H1 (cell line): ENCODE results near the gene SLC2A4. TPM values are rescaled to one million over a fixed set of nuclear protein-coding genes. Genes with fewer than 3 reads are reported as not detected.

Experiments used
- CTCF ChIA-PET: fragments of 300-600 bp; sonication (Branson Sonifier 250); formaldehyde crosslinking; loops from one replicate; lab custom pipeline; 2021; ENCODE audit not compliant: partially characterized antibody; lab: Charles Lee
- POLR2A ChIA-PET: fragments of 300-600 bp; sonication (Branson Sonifier 250); formaldehyde crosslinking; loops from one replicate; lab custom pipeline; 2021; ENCODE audit warnings: inconsistent platforms; ENCODE audit not compliant: partially characterized antibody; lab: Charles Lee
- DNase-seq, 2 experiments: peaks; one replicate each; pipeline versions ENCODE4 v3.0.0 to v3.0.0-alpha.2; 2010 to 2022; ENCODE audit warnings: low spot score in 2 of 2, low read depth in 1 of 2, mixed read lengths in 1 of 2
- FAIRE-seq: peaks from 2 replicates; lab custom pipeline; 2011; peaks lifted over from hg19 to GRCh38; lab: Jason Lieb, UNC
- H2AFZ ChIP-seq: 2 replicates; pipeline ENCODE4 v1.8.1; 2012; ENCODE audit warnings: low read length, inconsistent platforms
- H2AK5ac ChIP-seq: 2 replicates; pipeline ENCODE4 v1.6.1; 2013; ENCODE audit warnings: low read depth, low read length
- H2BK120ac ChIP-seq: replicated peaks from 2 replicates; pipeline ENCODE3; 2013; ENCODE audit warnings: low read depth, low read length, inconsistent platforms
- H2BK12ac ChIP-seq: 2 replicates; pipeline ENCODE4 v1.6.1; 2013; ENCODE audit warnings: low read depth, low read length
- H2BK15ac ChIP-seq: 2 replicates; pipeline ENCODE4 v1.6.1; 2013; ENCODE audit warnings: low read length
- H2BK20ac ChIP-seq: 2 replicates; pipeline ENCODE4 v1.6.1; 2013; ENCODE audit warnings: low read length
- H2BK5ac ChIP-seq: 2 replicates; pipeline ENCODE4 v1.6.1; 2013; ENCODE audit warnings: low read depth, low read length
- H3K14ac ChIP-seq: 2 replicates; pipeline ENCODE4 v1.6.1; 2013; ENCODE audit warnings: inconsistent platforms; ENCODE audit not compliant: insufficient read length
- H3K18ac ChIP-seq: 2 replicates; pipeline ENCODE4 v1.6.1; 2013; ENCODE audit warnings: low read length; ENCODE audit errors: extremely low read depth
- H3K23ac ChIP-seq: 2 replicates; pipeline ENCODE4 v1.6.1; 2013; ENCODE audit warnings: inconsistent platforms; ENCODE audit not compliant: insufficient read length
- H3K23me2 ChIP-seq: 2 replicates; pipeline ENCODE4 v1.6.1; 2013; ENCODE audit warnings: low read depth, low read length
- H3K27ac ChIP-seq: 2 replicates; pipeline ENCODE4 v1.6.1; 2011; ENCODE audit warnings: low read depth, low read length, inconsistent platforms
- H3K27me3 ChIP-seq, 4 experiments: replicated peaks in 1 of 4; 1 replicate in 1 of 4; 2 replicates in 3 of 4; pipeline versions ENCODE4 v1.6.1 to v1.8.1; 2011 to 2013; ENCODE audit warnings: low read length in 3 of 4, mild to moderate bottlenecking in 3 of 4, inconsistent platforms in 2 of 4, mixed read lengths in 2 of 4, moderate library complexity in 1 of 4; ENCODE audit not compliant: control insufficient read depth in 3 of 4, insufficient read depth in 3 of 4; ENCODE audit errors: extremely low read depth in 1 of 4
- H3K36me3 ChIP-seq, 4 experiments: 2 replicates each; pipeline versions ENCODE4 v1.6.1 to v1.8.1; 2011 to 2013; ENCODE audit warnings: mild to moderate bottlenecking in 4 of 4, low read length in 3 of 4, moderate library complexity in 2 of 4, control low read depth in 1 of 4, inconsistent platforms in 1 of 4; ENCODE audit not compliant: insufficient read depth in 4 of 4, control insufficient read depth in 2 of 4
- H3K4ac ChIP-seq: replicated peaks from 2 replicates; pipeline ENCODE3; 2013; ENCODE audit warnings: low read length, low read depth, mixed read lengths, inconsistent platforms; ENCODE audit not compliant: insufficient read length
- H3K4me1 ChIP-seq, 4 experiments: replicated peaks in 1 of 4; 1 replicate in 1 of 4; 2 replicates in 3 of 4; pipeline versions ENCODE4 v1.6.1 to v1.8.1; 2011 to 2013; ENCODE audit warnings: low read length in 3 of 4, inconsistent platforms in 2 of 4, mixed read lengths in 1 of 4; ENCODE audit not compliant: insufficient read depth in 4 of 4, control insufficient read depth in 3 of 4
- H3K4me2 ChIP-seq, 2 experiments: 2 replicates each; pipeline versions ENCODE4 v1.6.1 to v1.8.1; 2011 to 2013; ENCODE audit warnings: low read depth in 2 of 2, low read length in 2 of 2, control low read depth in 1 of 2, inconsistent platforms in 1 of 2, mild to moderate bottlenecking in 1 of 2; ENCODE audit not compliant: insufficient read depth in 1 of 2
- H3K4me3 ChIP-seq, 4 experiments: fragments of 200-600, 300-600 bp in 1 of 4; sonication (generic), shearing (Covaris generic), sonication (Bioruptor Twin) in 1 of 4; 2 replicates each; pipeline versions ENCODE4 v1.5.1 to v1.8.1; 2011 to 2016; ENCODE audit warnings: low read length in 4 of 4, low read depth in 3 of 4, control low read depth in 2 of 4, inconsistent platforms in 2 of 4, mild to moderate bottlenecking in 2 of 4, mixed read lengths in 1 of 4, moderate library complexity in 1 of 4; ENCODE audit not compliant: insufficient read depth in 2 of 4; ENCODE audit errors: extremely low read depth in 1 of 4
- H3K56ac ChIP-seq: replicated peaks from 2 replicates; pipeline ENCODE3; 2013; ENCODE audit warnings: low read depth, mild to moderate bottlenecking, mixed read lengths, low read length, inconsistent platforms; ENCODE audit not compliant: insufficient read length
- H3K79me1 ChIP-seq: 2 replicates; pipeline ENCODE4 v1.6.1; 2013; ENCODE audit warnings: low read depth, low read length, control low read depth
- H3K79me2 ChIP-seq, 2 experiments: 2 replicates each; pipeline versions ENCODE4 v1.6.1 to v1.8.1; 2012 to 2013; ENCODE audit warnings: low read length in 2 of 2, mild to moderate bottlenecking in 2 of 2, inconsistent platforms in 1 of 2; ENCODE audit not compliant: insufficient read depth in 2 of 2, control insufficient read depth in 1 of 2
- H3K9ac ChIP-seq, 4 experiments: replicated peaks in 1 of 4; 1 replicate in 1 of 4; 2 replicates in 3 of 4; pipeline versions ENCODE4 v1.6.1 to v1.8.1; 2011 to 2013; ENCODE audit warnings: low read depth in 3 of 4, low read length in 3 of 4, control low read depth in 2 of 4, mild to moderate bottlenecking in 2 of 4, moderate library complexity in 2 of 4, inconsistent platforms in 1 of 4; ENCODE audit errors: extremely low read depth in 1 of 4
- H3K9me3 ChIP-seq, 2 experiments: 2 replicates each; pipeline versions ENCODE4 v1.6.1 to v1.8.1; 2012 to 2013; ENCODE audit warnings: mild to moderate bottlenecking in 2 of 2, moderate library complexity in 2 of 2, control low read depth in 1 of 2, inconsistent platforms in 1 of 2, low read depth in 1 of 2, low read length in 1 of 2, mixed read lengths in 1 of 2; ENCODE audit not compliant: insufficient read depth in 2 of 2
- H4K20me1 ChIP-seq, 2 experiments: replicated peaks in 1 of 2; 2 replicates each; pipeline versions ENCODE3 to v1.8.1; 2011 to 2013; ENCODE audit warnings: inconsistent platforms in 2 of 2, low read length in 2 of 2, mild to moderate bottlenecking in 1 of 2; ENCODE audit not compliant: insufficient read depth in 2 of 2, control insufficient read depth in 1 of 2
- H4K5ac ChIP-seq: 2 replicates; pipeline ENCODE4 v1.6.1; 2013; ENCODE audit warnings: low read length, low read depth, mixed read lengths, inconsistent platforms; ENCODE audit not compliant: insufficient read length
- H4K8ac ChIP-seq: 2 replicates; pipeline ENCODE4 v1.8.0; 2013; ENCODE audit warnings: mild to moderate bottlenecking, moderate library complexity, low read length, inconsistent platforms; ENCODE audit not compliant: insufficient read depth; ENCODE audit errors: extremely low read depth
- H4K91ac ChIP-seq: replicated peaks from 2 replicates; pipeline ENCODE3; 2013; ENCODE audit warnings: low read length, mixed read lengths, inconsistent platforms; ENCODE audit not compliant: insufficient read length
- CBX5 ChIP-seq: fragments of 300-800, 300-1000 bp; sonication (generic); IDR thresholded peaks from 2 replicates; pipeline ENCODE4 v1.7.1; 2016; ENCODE audit warnings: antibody characterized with exemption, low read length, low read depth
- CHD1 ChIP-seq: IDR thresholded peaks from 2 replicates; pipeline ENCODE4 v1.6.1; 2012; ENCODE audit warnings: low read depth, low read length, improper control_type of control experiment
- E2F6 ChIP-seq: IDR thresholded peaks from 2 replicates; pipeline ENCODE4 v1.6.1; 2012; ENCODE audit warnings: inconsistent platforms
- GABPA ChIP-seq: IDR thresholded peaks from 2 replicates; pipeline ENCODE4 v1.6.1; 2011; ENCODE audit warnings: mild to moderate bottlenecking, low read length, moderate library complexity, borderline replicate concordance; ENCODE audit not compliant: insufficient read depth
- GTF2F1 ChIP-seq: IDR thresholded peaks from 2 replicates; pipeline ENCODE4 v1.6.1; 2012; ENCODE audit warnings: low read depth, low read length, improper control_type of control experiment, borderline replicate concordance
- MAX ChIP-seq: IDR thresholded peaks from 2 replicates; pipeline ENCODE4 v1.6.1; 2012; ENCODE audit warnings: inconsistent platforms
- NANOG ChIP-seq: IDR thresholded peaks from 2 replicates; pipeline ENCODE4 v1.6.1; 2011; ENCODE audit warnings: low read length, low read depth, mild to moderate bottlenecking, inconsistent platforms; ENCODE audit not compliant: insufficient read depth, poor library complexity, severe bottlenecking
- SAP30 ChIP-seq: fragments of 300-600 bp; sonication (generic); IDR thresholded peaks from 2 replicates; pipeline ENCODE4 v1.7.1; 2012; ENCODE audit warnings: low read length, moderate library complexity, mild to moderate bottlenecking, inconsistent platforms; ENCODE audit not compliant: insufficient read depth, insufficient replicate concordance
- SP2 ChIP-seq: IDR thresholded peaks from 2 replicates; pipeline ENCODE4 v1.6.1; 2012; ENCODE audit warnings: mild to moderate bottlenecking, low read length, inconsistent platforms
- TCF12 ChIP-seq: IDR thresholded peaks from 2 replicates; pipeline ENCODE4 v1.6.1; 2011; ENCODE audit warnings: low read depth, mild to moderate bottlenecking, low read length
- WGBS, 2 experiments: shearing (Covaris generic) in 1 of 2; methylation state at CpG; one replicate each; pipeline versions ENCODE4 v1.1.6 to v1.1.7; 2013 to 2015; ENCODE audit warnings: low lambda C conversion rate in 2 of 2, mixed read lengths in 2 of 2, inconsistent platforms in 1 of 2, low coverage in 1 of 2, missing lambda C conversion rate in 1 of 2; ENCODE audit not compliant: insufficient replicate concordance in 2 of 2, insufficient coverage in 1 of 2, insufficient read length in 1 of 2; ENCODE audit errors: extremely low coverage in 1 of 2, missing lambda C conversion rate in 1 of 2; 5-methylcytosine and 5-hydroxymethylcytosine counted together
- polyA plus RNA-seq, 7 experiments: library from polyadenylated mRNA; depleted of rRNA in 3 of 7; stranded (reverse) in 5 of 7; unstranded in 2 of 7; fragments of >200 nt in 5 of 7; fragments of 200-250 nt in 2 of 7; gene quantifications; 1 replicate in 5 of 7; 2 replicates in 1 of 7; 4 replicates in 1 of 7; pipeline versions ENCODE4 v1.2.1 to v1.2.3, GENCODE V29; 2011 to 2013; ENCODE audit warnings: missing spikeins in 2 of 7, mixed read lengths in 2 of 7
- total RNA-seq: library from RNA; stranded (reverse); fragmentation: NEBNext Ultra II Directional; extraction: Animal tissue kit (Norgen Biotek cat#: 25700); gene quantifications from 2 replicates; pipeline ENCODE4 v1.2.1, GENCODE V29; 2021

Gene SLC2A4
- total and polyA plus RNA-seq, 2 of the 8 experiments (the other 6 are each of a cell fraction or from before 2014, with no cell fraction given) = 5.7 to 6.9 TPM

GRCh38 chr17:7252176-7253043 lies 29.1 kb upstream of the SLC2A4 start, which contains the start of gene ELP5:
Gene ELP5 (plus strand): TSS chr17:7252215. CDS start chr17:7252551, 336 bp downstream.
- H3K23me2 ChIP-seq = peaks cover 7% of the 10 kb centered on the region
- H3K27me3 ChIP-seq = no peaks in the 10 kb centered on the region
- H3K4me2 ChIP-seq = peak within 1 kb of the TSS; percentile 89 to 99
- H3K4ac ChIP-seq = peak within 1 kb of the TSS; percentile 88
- H4K20me1 ChIP-seq = peaks cover 4 to 11% of the 10 kb centered on the region in 2 experiments
- peak within 1 kb of the TSS; percentile 89 for H2BK5ac ChIP-seq
- H3K56ac ChIP-seq = peak within 1 kb of the TSS; percentile 73
- peaks cover 0 to 9% (median 4%) of the 10 kb centered on the region in 4 experiments; a peak in 6 of 7 replicates for H3K4me1 ChIP-seq
- peaks cover 2 to 17% (median 10%) of the 10 kb centered on the region in 4 experiments; a peak in 6 of 8 replicates for H3K36me3 ChIP-seq
- no peak within 1 kb of the TSS for H2AK5ac ChIP-seq
- H3K79me1 ChIP-seq = peaks cover 16% of the 10 kb centered on the region
- H3K23ac ChIP-seq = no peak within 1 kb of the TSS
- peak within 1 kb of the TSS; percentile 58 to 84 (median 79) for H3K4me3 ChIP-seq
- H2BK15ac ChIP-seq = no peak within 1 kb of the TSS
- no peak within 1 kb of the TSS for H3K14ac ChIP-seq
- FAIRE-seq = peak; percentile 7
- no peak within 1 kb of the TSS for H2BK120ac ChIP-seq
- ChIA-PET CTCF (no interaction called here), POLR2A (interaction anchor here (1.0 to 8.3 kb wide), 10 partner anchors 9 to 44 kb away, joined by 3 to 121 read pairs (median 7); partner anchors contain the start of genes ACADVL, CLDN7, DLG4 and DVL2)
- H3K18ac ChIP-seq = peak within 1 kb of the TSS; percentile 97
- H4K91ac ChIP-seq = peak within 1 kb of the TSS; percentile 70
- H3K27ac ChIP-seq = peak within 1 kb of the TSS; percentile 97
- peaks cover 23 to 48% of the 10 kb centered on the region in 2 experiments for H3K79me2 ChIP-seq
- H4K8ac ChIP-seq = peak within 1 kb of the TSS; percentile 99
- H3K9ac ChIP-seq = peak within 1 kb of the TSS; percentile 87 to 91 (median 90)
- H2BK12ac ChIP-seq = peak within 1 kb of the TSS; percentile 86
- H2AFZ ChIP-seq = peak within 1 kb of the TSS; percentile 93; the same call in 1 of the 2 replicates
- H2BK20ac ChIP-seq = no peak within 1 kb of the TSS
- H4K5ac ChIP-seq = peak within 1 kb of the TSS; percentile 92
- WGBS, 2 experiments = 7% methylated on average over 39 of the region's 55 CpGs; no CpG with 5 or more reads in 1 of the 2 experiments
- no peaks in the 10 kb centered on the region for H3K9me3 ChIP-seq
- DNase-seq = peak in 1 of 2 experiments; percentile 97
- TF ChIP-seq TCF12 (no peak), NANOG (no peak), SAP30 (peak; percentile 11), GABPA (no peak), GTF2F1 (no peak), CHD1 (no peak), SP2 (no peak), CBX5 (no peak), E2F6 (no peak), MAX (peak; percentile 77)
